ENCODE measurements around the gene KLHL40. TPM values are rescaled to one million over a fixed set of nuclear protein-coding genes. Genes with fewer than 3 reads are reported as not detected.

Gene KLHL40
- total RNA-seq, 1 donor from 2014 or later: not detected

GRCh38 chr3:42705058-42705767 lies 19.9 kb downstream of the KLHL40 start:
- Histone ChIP-seq H3K4me3 (ENCODE audit: insufficient read depth, low read depth, low read length) (no peak overlapping the region), H3K27me3 (ENCODE audit: insufficient read depth, low read length) (peaks cover 3% of the 10 kb centered on the region), H4K20me1 (ENCODE audit: insufficient read depth, low read length) (no peaks in the 10 kb centered on the region), H3K27ac (ENCODE audit: low read depth, low read length) (no peak overlapping the region), H2AFZ (ENCODE audit: low read depth, low read length) (no peak overlapping the region), H3K9me3 (ENCODE audit: insufficient read depth, low read depth, low read length) (no peaks in the 10 kb centered on the region), H3K9ac (ENCODE audit: low read length) (no peak overlapping the region), H3K4me1 (ENCODE audit: insufficient read depth, low read length) (no peaks in the 10 kb centered on the region), H3K36me3 (ENCODE audit: insufficient read depth, low read length) (no peaks in the 10 kb centered on the region), H3K79me2 (ENCODE audit: insufficient read depth, low read length) (no peaks in the 10 kb centered on the region), H3K4me2 (ENCODE audit: low read length) (no peak overlapping the region)
- Mint-ChIP-seq H3K4me3 (ENCODE audit: unreplicated experiment) (no peak overlapping the region), H3K36me3 (ENCODE audit: low read depth, unreplicated experiment) (no peaks in the 10 kb centered on the region), H3K27ac (ENCODE audit: unreplicated experiment) (no peak overlapping the region), H3K9me3 (ENCODE audit: unreplicated experiment) (no peaks in the 10 kb centered on the region), H3K4me1 (ENCODE audit: low read depth, unreplicated experiment) (no peaks in the 10 kb centered on the region), H3K27me3 (ENCODE audit: low read depth, unreplicated experiment) (peaks cover 47% of the 10 kb centered on the region)
- DNase-seq (ENCODE audit: low read depth) (no peak), FAIRE-seq (no peak)
- TF ChIP-seq EZH2 (IDR thresholded peaks at IDR 0.05; ENCODE audit: insufficient read depth, low read length): no peak
- TF ChIP-seq CTCF (IDR thresholded peaks at IDR 0.05; ENCODE audit: insufficient read depth, low read depth, low read length): no peak

GRCh38 chr3:42705962-42706585 lies 20.7 kb downstream of the KLHL40 start:
- Histone ChIP-seq H3K27me3 (ENCODE audit: insufficient read depth, low read length) (peaks cover 3% of the 10 kb centered on the region), H3K4me1 (ENCODE audit: insufficient read depth, low read length) (no peaks in the 10 kb centered on the region), H3K4me3 (ENCODE audit: insufficient read depth, low read depth, low read length) (no peak overlapping the region), H3K79me2 (ENCODE audit: insufficient read depth, low read length) (no peaks in the 10 kb centered on the region), H4K20me1 (ENCODE audit: insufficient read depth, low read length) (no peaks in the 10 kb centered on the region), H3K9ac (ENCODE audit: low read length) (no peak overlapping the region), H3K9me3 (ENCODE audit: insufficient read depth, low read depth, low read length) (no peaks in the 10 kb centered on the region), H2AFZ (ENCODE audit: low read depth, low read length) (no peak overlapping the region), H3K4me2 (ENCODE audit: low read length) (no peak overlapping the region), H3K27ac (ENCODE audit: low read depth, low read length) (no peak overlapping the region), H3K36me3 (ENCODE audit: insufficient read depth, low read length) (no peaks in the 10 kb centered on the region)
- Mint-ChIP-seq H3K27me3 (ENCODE audit: low read depth, unreplicated experiment) (peaks cover 47% of the 10 kb centered on the region), H3K27ac (ENCODE audit: unreplicated experiment) (no peak overlapping the region), H3K4me1 (ENCODE audit: low read depth, unreplicated experiment) (no peaks in the 10 kb centered on the region), H3K9me3 (ENCODE audit: unreplicated experiment) (no peaks in the 10 kb centered on the region), H3K36me3 (ENCODE audit: low read depth, unreplicated experiment) (no peaks in the 10 kb centered on the region), H3K4me3 (ENCODE audit: unreplicated experiment) (no peak overlapping the region)
- TF ChIP-seq CTCF (IDR thresholded peaks at IDR 0.05; ENCODE audit: insufficient read depth, low read depth, low read length): no peak
- TF ChIP-seq EZH2 (IDR thresholded peaks at IDR 0.05; ENCODE audit: insufficient read depth, low read length): no peak
- FAIRE-seq: no peak
- DNase-seq (ENCODE audit: low read depth): no peak
